Measurements from ENCODE around the gene HNRNPAB. TPM values are rescaled to one million over a fixed set of nuclear protein-coding genes. Genes with fewer than 3 reads are reported as not detected.
"Not testable (repeated sequence)": the region's sequence is repeated elsewhere in the genome, so short reads cannot be mapped to it uniquely, and the experiment has no call there.

Gene HNRNPAB
- total RNA-seq, 4 donors from 2014 or later, result 98.4 to 135 (median 104) TPM

DNA sequence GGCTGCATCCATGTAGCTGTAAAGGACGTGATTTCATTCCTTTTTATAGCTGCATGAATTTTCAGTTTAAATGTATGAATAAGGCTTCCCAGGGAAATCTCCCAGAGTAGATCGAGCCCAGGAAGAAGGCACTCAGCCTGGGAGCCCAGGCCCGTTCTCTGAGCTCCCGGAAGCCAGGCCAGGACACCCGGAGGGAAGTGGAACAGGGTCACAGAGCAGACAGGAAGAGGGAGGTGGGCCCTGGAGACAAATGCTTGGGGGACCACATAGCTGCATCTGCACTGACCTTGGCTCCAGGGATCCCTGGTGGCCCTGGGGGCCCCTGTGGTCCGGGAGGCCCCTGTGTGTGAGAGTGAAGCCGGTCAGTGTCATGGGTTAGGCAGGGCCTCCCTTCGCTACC lies 47.9 kb downstream of the HNRNPAB start:
- Histone ChIP-seq H3K27me3 (peaks cover 0 to 6% (median 0%) of the 10 kb centered on the region in 4 donors), H3K4me1 (peaks cover 0 to 6% (median 0%) of the 10 kb centered on the region in 4 donors), H3K27ac (replicated peaks in 1 of 4) (no peak overlapping the region), H3K36me3 (no peaks in the 10 kb centered on the region), H3K4me3 (no peak overlapping the region), H3K9me3 (no peaks in the 10 kb centered on the region)
- no peak for DNase-seq (ENCODE audit: extremely low spot score)
- intact Hi-C loops (cut with DNase I), result no loop called here
- TF ChIP-seq, protein P1, sequence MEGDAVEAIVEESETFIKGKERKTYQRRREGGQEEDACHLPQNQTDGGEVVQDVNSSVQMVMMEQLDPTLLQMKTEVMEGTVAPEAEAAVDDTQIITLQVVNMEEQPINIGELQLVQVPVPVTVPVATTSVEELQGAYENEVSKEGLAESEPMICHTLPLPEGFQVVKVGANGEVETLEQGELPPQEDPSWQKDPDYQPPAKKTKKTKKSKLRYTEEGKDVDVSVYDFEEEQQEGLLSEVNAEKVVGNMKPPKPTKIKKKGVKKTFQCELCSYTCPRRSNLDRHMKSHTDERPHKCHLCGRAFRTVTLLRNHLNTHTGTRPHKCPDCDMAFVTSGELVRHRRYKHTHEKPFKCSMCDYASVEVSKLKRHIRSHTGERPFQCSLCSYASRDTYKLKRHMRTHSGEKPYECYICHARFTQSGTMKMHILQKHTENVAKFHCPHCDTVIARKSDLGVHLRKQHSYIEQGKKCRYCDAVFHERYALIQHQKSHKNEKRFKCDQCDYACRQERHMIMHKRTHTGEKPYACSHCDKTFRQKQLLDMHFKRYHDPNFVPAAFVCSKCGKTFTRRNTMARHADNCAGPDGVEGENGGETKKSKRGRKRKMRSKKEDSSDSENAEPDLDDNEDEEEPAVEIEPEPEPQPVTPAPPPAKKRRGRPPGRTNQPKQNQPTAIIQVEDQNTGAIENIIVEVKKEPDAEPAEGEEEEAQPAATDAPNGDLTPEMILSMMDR (IDR thresholded peaks at IDR 0.05), result no peak
- TF ChIP-seq POLR2A (IDR thresholded peaks at IDR 0.05; ENCODE audit: low read depth) (no peak), EP300 (IDR thresholded peaks at IDR 0.05) (no peak)
- 73% methylated on average over 5 of the region's 8 CpGs for WGBS

DNA sequence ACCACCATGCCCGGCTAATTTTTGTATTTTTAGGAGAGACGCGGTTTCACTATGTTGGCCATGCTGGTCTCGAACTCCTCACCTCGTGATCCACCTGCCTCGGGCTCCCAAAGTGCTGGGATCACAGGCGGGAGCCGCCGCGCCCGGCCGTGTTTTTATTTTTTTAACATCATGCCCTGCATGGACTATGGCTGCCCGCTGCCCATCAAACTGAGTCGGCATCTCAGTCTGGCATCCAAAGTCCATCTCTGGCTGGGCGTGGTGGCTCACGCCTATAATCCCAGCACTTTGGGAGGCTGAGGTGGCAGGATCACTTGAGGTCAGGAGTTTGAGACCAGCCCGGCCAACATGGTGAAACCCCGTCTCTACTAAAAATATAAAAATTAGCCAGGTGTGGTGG lies 49.3 kb downstream of the HNRNPAB start:
- H3K9me3 ChIP-seq; H3K4me3 ChIP-seq; H3K36me3 ChIP-seq; DNase-seq (ENCODE audit: extremely low spot score); intact Hi-C loops (cut with DNase I); H3K27ac ChIP-seq (replicated peaks in 1 of 4); H3K27me3 ChIP-seq; H3K4me1 ChIP-seq: not testable (repeated sequence)
- 83% methylated on average over 18 of the region's 18 CpGs for WGBS

DNA sequence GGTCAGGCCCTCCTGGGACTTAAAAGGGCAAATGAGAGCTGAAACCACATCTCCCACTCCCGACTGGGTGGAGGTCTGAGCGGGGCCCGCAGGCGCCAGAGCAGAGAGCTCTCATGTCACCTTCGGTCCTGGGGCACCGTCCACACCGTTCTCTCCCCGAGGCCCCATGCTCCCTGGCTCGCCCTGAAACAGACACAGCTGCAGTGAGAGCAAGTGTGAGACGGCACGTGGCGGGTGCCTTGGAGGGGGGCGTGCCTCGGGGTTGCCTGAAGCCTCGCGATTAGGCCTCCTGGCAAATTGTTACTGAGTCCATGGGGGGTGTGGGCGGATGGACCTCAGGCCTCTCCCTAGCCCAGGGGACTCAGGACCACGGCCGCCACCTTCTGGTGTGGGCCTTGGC lies 52.4 kb downstream of the HNRNPAB start:
- no peak overlapping the region for H3K27ac ChIP-seq (replicated peaks in 1 of 4)
- TF ChIP-seq, protein P1 (IDR thresholded peaks at IDR 0.05), result no peak
- TF ChIP-seq EP300 (IDR thresholded peaks at IDR 0.05) (no peak), POLR2AphosphoS5 (IDR thresholded peaks at IDR 0.05) (no peak), POLR2A (IDR thresholded peaks at IDR 0.05; ENCODE audit: low read depth) (no peak)
- H3K27me3 ChIP-seq, result peaks cover 0 to 8% (median 0%) of the 10 kb centered on the region in 4 donors
- H3K4me1 ChIP-seq, result no peaks in the 10 kb centered on the region
- no peak overlapping the region for H3K4me3 ChIP-seq
- no peak for DNase-seq (ENCODE audit: extremely low spot score)
- H3K36me3 ChIP-seq, result no peaks in the 10 kb centered on the region
- no peaks in the 10 kb centered on the region for H3K9me3 ChIP-seq
- WGBS, result 86% methylated on average over 19 of the region's 19 CpGs
- intact Hi-C loops (cut with DNase I), result no loop called here

DNA sequence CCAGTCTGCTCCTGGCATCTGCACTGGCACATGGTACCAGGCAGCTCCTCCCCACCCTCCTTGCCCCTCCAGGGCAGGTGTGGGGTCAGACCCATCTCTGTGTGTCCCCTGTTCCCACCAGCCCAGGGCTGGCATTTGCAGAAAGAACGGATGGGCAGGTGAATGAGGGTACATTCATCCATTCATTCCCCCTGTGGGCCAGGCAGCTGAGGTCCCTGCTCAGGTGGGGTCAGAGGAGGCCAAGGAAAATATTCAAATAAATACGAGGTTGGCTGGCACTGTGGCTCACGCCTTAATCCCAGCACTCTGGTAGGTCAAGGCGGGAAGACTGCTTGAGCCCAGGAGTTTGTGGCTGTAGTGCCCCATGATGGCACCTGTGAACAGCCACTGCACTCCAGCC lies 53.3 kb downstream of the HNRNPAB start:
- no peak overlapping the region for H3K27ac ChIP-seq (replicated peaks in 1 of 4)
- H3K4me3 ChIP-seq, result no peak overlapping the region
- H3K4me1 ChIP-seq, result no peaks in the 10 kb centered on the region
- DNase-seq (ENCODE audit: extremely low spot score), result no peak
- H3K27me3 ChIP-seq, result peaks cover 0 to 8% (median 0%) of the 10 kb centered on the region in 4 donors
- TF ChIP-seq POLR2A (IDR thresholded peaks at IDR 0.05; ENCODE audit: low read depth) (no peak), POLR2AphosphoS5 (IDR thresholded peaks at IDR 0.05) (no peak), EP300 (IDR thresholded peaks at IDR 0.05) (no peak)
- TF ChIP-seq, protein P1 (IDR thresholded peaks at IDR 0.05), result no peak
- no peaks in the 10 kb centered on the region for H3K9me3 ChIP-seq
- intact Hi-C loops (cut with DNase I), result no loop called here
- 100% methylated on average over 4 of the region's 4 CpGs for WGBS
- no peaks in the 10 kb centered on the region for H3K36me3 ChIP-seq

DNA sequence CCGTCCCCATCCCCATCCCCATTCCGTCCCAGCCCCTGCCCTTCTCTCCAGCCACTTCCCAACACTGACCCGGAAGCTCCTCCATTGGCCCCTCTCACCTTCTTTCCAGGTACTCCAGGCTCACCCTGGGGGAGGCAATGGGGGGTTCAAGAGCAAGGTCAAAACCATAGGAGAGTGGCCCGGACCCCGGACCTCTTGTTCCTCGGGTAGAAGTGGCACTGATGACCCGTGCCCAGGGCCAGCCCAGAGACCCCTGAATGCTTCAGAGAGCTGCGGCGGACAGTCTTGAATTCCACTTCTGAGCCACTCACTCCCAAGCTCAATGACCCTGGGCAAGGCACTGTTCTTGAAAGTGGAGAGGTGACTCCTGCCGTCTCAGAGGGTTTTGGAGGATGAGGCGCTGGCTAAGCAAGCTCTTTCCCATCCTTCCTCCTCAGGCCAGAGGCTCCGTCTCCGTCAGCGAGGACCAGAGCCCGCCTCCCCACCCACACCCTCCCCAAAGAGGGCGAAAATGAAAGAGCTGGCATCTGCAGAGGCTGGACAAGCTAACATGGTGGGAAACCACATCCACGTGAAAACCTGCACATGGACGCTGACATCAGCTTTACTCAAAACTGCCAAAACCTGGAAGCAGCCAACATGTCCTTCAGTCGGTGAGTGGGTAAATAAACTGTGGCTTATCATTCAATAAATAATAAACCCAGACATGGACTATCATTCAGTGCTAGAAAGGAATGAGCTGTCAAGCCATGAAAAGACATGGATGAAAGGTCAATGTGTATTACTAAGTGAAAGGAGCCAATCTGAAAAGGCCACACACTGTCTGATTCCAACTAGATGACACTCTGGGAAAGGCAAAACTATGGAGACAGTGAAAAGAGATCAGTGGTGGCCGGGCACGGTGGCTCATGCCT lies 55.5 kb downstream of the HNRNPAB start:
- DNase-seq (ENCODE audit: extremely low spot score), result no peak

More for the DNA sequence above, 55.5 kb downstream of the HNRNPAB start:
- TF ChIP-seq, protein P1 (IDR thresholded peaks at IDR 0.05), result no peak
- TF ChIP-seq EP300 (IDR thresholded peaks at IDR 0.05), result no peak
- no peak for TF ChIP-seq POLR2A (IDR thresholded peaks at IDR 0.05; ENCODE audit: low read depth)
- TF ChIP-seq POLR2AphosphoS5 (IDR thresholded peaks at IDR 0.05), result no peak
- intact Hi-C loops (cut with DNase I), result no loop called here
- Histone ChIP-seq H3K27me3 (peaks cover 0 to 8% (median 0%) of the 10 kb centered on the region in 4 donors), H3K4me3 (no peak overlapping the region), H3K9me3 (no peaks in the 10 kb centered on the region), H3K36me3 (no peaks in the 10 kb centered on the region), H3K27ac (replicated peaks in 1 of 4) (no peak overlapping the region), H3K4me1 (no peaks in the 10 kb centered on the region)
- WGBS, result 90% methylated on average over 21 of the region's 21 CpGs

Other genes with a start within 250 kb of the HNRNPAB start
- gene PROP1, start 208.3 kb upstream of the HNRNPAB start, total RNA-seq, result not detected
- gene N4BP3, start 91.0 kb upstream of the HNRNPAB start, total RNA-seq, result 1 to 10 TPM; 1.7 to 4.3 (median 2.2) TPM
- 10 to 100 TPM; 43.2 to 53.9 (median 45.4) TPM for gene RMND5B, start 73.5 kb upstream of the HNRNPAB start, total RNA-seq
- 100 to 1,000 TPM; 109 to 215 (median 162) TPM for gene NHP2, start 50.6 kb upstream of the HNRNPAB start, total RNA-seq
- not detected for gene GMCL2, start 17.2 kb upstream of the HNRNPAB start, total RNA-seq
- gene PHYKPL, start 28.3 kb downstream of the HNRNPAB start, total RNA-seq, result 10 to 100 TPM; 27.4 to 45.1 (median 37.5) TPM